ENCODE measurements around the gene PINLYP. TPM values are rescaled to one million over a fixed set of nuclear protein-coding genes. Genes with fewer than 3 reads are reported as not detected.
A peak's percentile ranks its signal among the peaks of the same experiment; 100 is the strongest.

The PINLYP gene
- total and polyA plus RNA-seq, 9 of the 15 experiments (the other 6 are each of a cell fraction or from before 2014, with no cell fraction given): 1.00 to 6.7 (median 2.2) TPM

DNA sequence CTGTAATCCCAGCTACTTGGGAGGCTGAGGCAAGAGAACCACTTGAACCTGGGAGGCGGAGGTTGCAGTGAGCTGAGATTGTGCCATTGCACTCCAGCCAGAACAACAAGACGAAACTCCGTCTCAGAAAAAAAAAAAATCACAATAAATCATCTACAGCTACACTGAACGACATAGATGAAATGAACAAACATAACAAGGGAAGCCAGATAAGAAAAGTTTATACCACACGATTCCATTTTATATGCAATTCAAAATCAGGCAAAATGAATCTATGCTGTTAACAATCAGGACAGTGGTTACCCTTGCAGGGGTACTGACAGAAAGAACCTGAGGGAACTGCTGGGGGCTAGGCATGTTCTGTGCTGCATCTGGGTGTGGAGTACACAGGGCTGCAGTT is 5.9 kb upstream of the PINLYP start (continued):
- TF ChIP-seq, protein P1, sequence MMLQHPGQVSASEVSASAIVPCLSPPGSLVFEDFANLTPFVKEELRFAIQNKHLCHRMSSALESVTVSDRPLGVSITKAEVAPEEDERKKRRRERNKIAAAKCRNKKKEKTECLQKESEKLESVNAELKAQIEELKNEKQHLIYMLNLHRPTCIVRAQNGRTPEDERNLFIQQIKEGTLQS (IDR thresholded peaks at IDR 0.05): no peak
- TF ChIP-seq, protein P1 (CRISPR knock-in tag; conservative IDR thresholded peaks at IDR 0.05): no peak
- TF ChIP-seq MAFK (IDR thresholded peaks at IDR 0.05; ENCODE audit: low read length): no peak

DNA sequence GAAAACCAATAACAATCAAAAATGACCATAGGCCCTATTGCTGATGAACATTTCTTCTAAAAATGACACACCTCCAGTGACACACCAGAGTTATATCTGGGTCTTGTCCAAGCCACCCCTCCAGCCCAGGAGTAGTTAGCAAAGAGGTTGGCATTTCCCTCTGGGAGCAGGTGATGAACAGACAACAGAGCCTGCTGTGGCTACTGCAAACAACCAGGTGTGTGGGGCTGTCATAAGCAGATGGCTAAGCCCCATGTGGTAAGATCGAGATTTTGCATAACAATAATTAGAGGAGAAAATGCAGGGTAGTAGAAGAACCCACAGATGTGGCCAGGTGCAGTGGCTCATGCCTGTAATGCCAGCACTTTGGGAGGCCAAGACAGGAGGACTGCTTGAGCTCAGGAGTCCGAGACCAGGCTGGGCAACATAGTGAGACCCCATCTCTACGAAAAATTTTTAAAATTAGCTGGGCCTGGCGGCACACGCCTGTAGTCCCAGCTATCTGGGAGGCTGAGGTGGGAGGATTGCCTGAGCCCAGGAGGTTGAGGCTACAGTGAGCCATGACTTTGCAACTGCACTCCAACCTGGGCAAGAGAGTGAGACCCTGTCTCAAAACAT is 5.3 kb upstream of the PINLYP start:
- H3K4me2 ChIP-seq (ENCODE audit: insufficient read depth, low read length): no peak overlapping the region
- ChIA-PET POLR2A (interaction anchor here (3.5 kb wide), 1 partner anchor 9 kb away, joined by 19 read pairs; no protein-coding TSS in a partner anchor), CTCF (ENCODE audit: low intra/inter-chr PET ratio) (no interaction called here)
- H3K36me3 ChIP-seq (ENCODE audit: control insufficient read depth, insufficient read depth, low read length): peaks cover 10% of the 10 kb centered on the region; the same call in 2 of the 3 replicates
- no peaks in the 10 kb centered on the region; the same call in 1 of the 2 replicates for H4K20me1 ChIP-seq (replicated peaks; ENCODE audit: control insufficient read depth, insufficient read depth, low read length)
- H3K9me3 ChIP-seq (replicated peaks; ENCODE audit: control insufficient read depth, insufficient read depth, low read depth, low read length): no peaks in the 10 kb centered on the region
- no peak overlapping the region for H3K27ac ChIP-seq (ENCODE audit: extremely low read depth, low read depth, low read length)
- no peak for FAIRE-seq
- H3K4me3 ChIP-seq: no peak overlapping the region
- BruUV-seq (replicated peaks): no TSS peak
- no peak for ATAC-seq
- TF ChIP-seq ZNF121 (CRISPR knock-in tag; conservative IDR thresholded peaks at IDR 0.05) (peak; percentile 96), BCOR (IDR thresholded peaks at IDR 0.05) (peak; percentile 24; the same call in 1 of the 2 replicates), RBM25 (IDR thresholded peaks at IDR 0.05; ENCODE audit: low read depth, low read length, severe bottlenecking) (peak; percentile 63), HNRNPUL1 (IDR thresholded peaks at IDR 0.05; ENCODE audit: low read length) (no peak), IFI16 (CRISPR knock-in tag; IDR thresholded peaks at IDR 0.05) (no peak), NFE2 (IDR thresholded peaks at IDR 0.05; ENCODE audit: low read depth) (peak; percentile 24; the same call in 1 of the 2 replicates)
- WGBS (ENCODE audit: insufficient coverage, low coverage, missing lambda C conversion rate): 76% methylated on average over 5 of the region's 5 CpGs
- H3K9ac ChIP-seq (ENCODE audit: insufficient read depth in 1 of 2, low read depth in 2 of 2, low read length in 2 of 2): no peak overlapping the region
- in situ Hi-C loops (cut with MboI) (no loop called here), intact Hi-C loops (cut with micrococcal nuclease) (no loop called here)
- no peak overlapping the region for H2AFZ ChIP-seq (ENCODE audit: low read depth, low read length)
- no peaks in the 10 kb centered on the region for H3K9me1 ChIP-seq (ENCODE audit: control insufficient read depth, insufficient read depth, low read length)
- no peak for DNase-seq (ENCODE audit: extremely low read depth in 1 of 4, low spot score in 3 of 4)
- H3K4me1 ChIP-seq (replicated peaks in 1 of 2; ENCODE audit: control insufficient read depth in 2 of 2, insufficient read depth in 2 of 2, low read length in 2 of 2): peaks cover 0 to 7% of the 10 kb centered on the region in 2 experiments; a peak in 2 of 5 replicates
- H3K79me2 ChIP-seq (ENCODE audit: control insufficient read depth, insufficient read depth, low read length): peaks cover 11% of the 10 kb centered on the region
- no peaks in the 10 kb centered on the region for H3K27me3 ChIP-seq (ENCODE audit: control insufficient read depth in 2 of 2, insufficient read depth in 2 of 2, low read length in 2 of 2)

All from K562 (cell line).